RWPE1 (cell line): ENCODE data around the gene TTYH3.
A peak's percentile ranks its signal among the peaks of the same experiment; 100 is the strongest.

Source experiments
- CTCF ChIA-PET: fragments of 350-600 bp; sonication (Branson Sonifier 250); formaldehyde crosslinking; extraction: SDS; loops from one replicate; lab custom pipeline; 2021; lab: Yijun Ruan, JAX
- POLR2A ChIA-PET: fragments of 400-600 bp; formaldehyde crosslinking; extraction: SDS; loops from one replicate; lab custom pipeline; 2020; ENCODE audit warnings: antibody characterized with exemption; ENCODE audit not compliant: low non-redundant PET; lab: Yijun Ruan, JAX
- DNase-seq: peaks from one replicate; pipeline ENCODE4 v3.0.0; 2012; ENCODE audit warnings: low spot score
- H3K27ac ChIP-seq: fragments of 450-650 bp; 2 replicates; pipeline ENCODE4 v1.5.1; 2017
- CTCF ChIP-seq: fragments of 450-650 bp; conservative IDR thresholded peaks from 2 replicates; pipeline ENCODE4 v1.5.1; 2017; ENCODE audit warnings: low read depth, mild to moderate bottlenecking

Gene TTYH3

GRCh38 chr7:2661602-2662272, 30.0 kb downstream of the TTYH3 start:
- CTCF ChIA-PET, result interaction anchor here (1.0 kb wide), 1 partner anchor 10 kb away, joined by 6 read pairs; no protein-coding TSS in a partner anchor

GRCh38 chr7:2662273-2663120, 30.7 kb downstream of the TTYH3 start:
- TF ChIP-seq CTCF, result no peak
- DNase-seq, result no peak
- H3K27ac ChIP-seq, result peak overlapping the region; percentile 32
- ChIA-PET CTCF (interaction anchor here (0.6 to 1.0 kb wide), 4 partner anchors 9 to 430 kb away, joined by 3 to 6 read pairs (median 3); no protein-coding TSS in a partner anchor), POLR2A (no interaction called here)

More at GRCh38 chr7:2661602-2662272, 30.0 kb downstream of the TTYH3 start:
- H3K27ac ChIP-seq, result no peak overlapping the region
- DNase-seq, result no peak
- POLR2A ChIA-PET, result no interaction called here
- TF ChIP-seq CTCF, result no peak

GRCh38 chr7:2663121-2663886, 31.5 kb downstream of the TTYH3 start:
- CTCF ChIA-PET, result interaction anchor here (0.6 to 0.7 kb wide), 3 partner anchors 11 to 429 kb away, joined by 3 read pairs; no protein-coding TSS in a partner anchor
- TF ChIP-seq CTCF, result no peak
- POLR2A ChIA-PET, result no interaction called here
- no peak for DNase-seq
- peak overlapping the region; percentile 32 for H3K27ac ChIP-seq

- POLR2A ChIA-PET, result no interaction called here
- H3K27ac ChIP-seq, result peak overlapping the region; percentile 32
- no peak for TF ChIP-seq CTCF
- DNase-seq, result no peak
- CTCF ChIA-PET, result no interaction called here
These were observed 32.2 kb downstream of the TTYH3 start for GRCh38 chr7:2663960-2664359.

GRCh38 chr7:2665359-2665791, 33.6 kb downstream of the TTYH3 start:
- POLR2A ChIA-PET, result no interaction called here
- no peak for TF ChIP-seq CTCF
- CTCF ChIA-PET, result interaction anchor here (1.2 kb wide), 1 partner anchor 11 kb away, joined by 5 read pairs; no protein-coding TSS in a partner anchor
- H3K27ac ChIP-seq, result no peak overlapping the region
- no peak for DNase-seq

GRCh38 chr7:2666155-2666554, 34.4 kb downstream of the TTYH3 start:
- no peak for DNase-seq
- TF ChIP-seq CTCF, result no peak
- POLR2A ChIA-PET, result no interaction called here
- CTCF ChIA-PET, result interaction anchor here (1.2 to 1.3 kb wide), 2 partner anchors 12 to 14 kb away, joined by 3 to 5 read pairs; no protein-coding TSS in a partner anchor
- H3K27ac ChIP-seq, result no peak overlapping the region
